GM12878 (cell line): ENCODE measurements around the gene IFNLR1.

Experiments used
- HCFC1 ChIP-seq: fragments of 150-350 bp; IDR thresholded peaks from 2 replicates; pipeline ENCODE4 v1.6.1; 2014; ENCODE audit warnings: low read length
- TF ChIP-seq, protein P1 (sequence below), 3 experiments: IDR thresholded peaks in 2 of 3; conservative IDR thresholded peaks in 1 of 3; 2 replicates each; pipeline ENCODE4 v1.5.1; 2011; ENCODE audit warnings: low read depth in 3 of 3, low read length in 3 of 3, mild to moderate bottlenecking in 3 of 3, control low read depth in 2 of 3, moderate library complexity in 2 of 3, inconsistent platforms in 1 of 3, mixed read lengths in 1 of 3; ENCODE audit not compliant: control insufficient read depth in 2 of 3, insufficient read depth in 1 of 3; ENCODE audit errors: extremely low read depth in 1 of 3

- no peak for TF ChIP-seq HCFC1
- TF ChIP-seq, protein P1, sequence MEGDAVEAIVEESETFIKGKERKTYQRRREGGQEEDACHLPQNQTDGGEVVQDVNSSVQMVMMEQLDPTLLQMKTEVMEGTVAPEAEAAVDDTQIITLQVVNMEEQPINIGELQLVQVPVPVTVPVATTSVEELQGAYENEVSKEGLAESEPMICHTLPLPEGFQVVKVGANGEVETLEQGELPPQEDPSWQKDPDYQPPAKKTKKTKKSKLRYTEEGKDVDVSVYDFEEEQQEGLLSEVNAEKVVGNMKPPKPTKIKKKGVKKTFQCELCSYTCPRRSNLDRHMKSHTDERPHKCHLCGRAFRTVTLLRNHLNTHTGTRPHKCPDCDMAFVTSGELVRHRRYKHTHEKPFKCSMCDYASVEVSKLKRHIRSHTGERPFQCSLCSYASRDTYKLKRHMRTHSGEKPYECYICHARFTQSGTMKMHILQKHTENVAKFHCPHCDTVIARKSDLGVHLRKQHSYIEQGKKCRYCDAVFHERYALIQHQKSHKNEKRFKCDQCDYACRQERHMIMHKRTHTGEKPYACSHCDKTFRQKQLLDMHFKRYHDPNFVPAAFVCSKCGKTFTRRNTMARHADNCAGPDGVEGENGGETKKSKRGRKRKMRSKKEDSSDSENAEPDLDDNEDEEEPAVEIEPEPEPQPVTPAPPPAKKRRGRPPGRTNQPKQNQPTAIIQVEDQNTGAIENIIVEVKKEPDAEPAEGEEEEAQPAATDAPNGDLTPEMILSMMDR (IDR thresholded peaks at IDR 0.05 in 2 of 3, conservative IDR thresholded peaks at IDR 0.05 in 1 of 3; ENCODE audit: control insufficient read depth in 2 of 3, extremely low read depth in 1 of 3, insufficient read depth in 1 of 3, low read depth in 3 of 3, low read length in 3 of 3), result no peak
Observed at GRCh38 chr1:24202556-24202955, 15.5 kb upstream of the IFNLR1 start.
